ENCODE measurements around the gene EVA1B.

Gene EVA1B

DNA sequence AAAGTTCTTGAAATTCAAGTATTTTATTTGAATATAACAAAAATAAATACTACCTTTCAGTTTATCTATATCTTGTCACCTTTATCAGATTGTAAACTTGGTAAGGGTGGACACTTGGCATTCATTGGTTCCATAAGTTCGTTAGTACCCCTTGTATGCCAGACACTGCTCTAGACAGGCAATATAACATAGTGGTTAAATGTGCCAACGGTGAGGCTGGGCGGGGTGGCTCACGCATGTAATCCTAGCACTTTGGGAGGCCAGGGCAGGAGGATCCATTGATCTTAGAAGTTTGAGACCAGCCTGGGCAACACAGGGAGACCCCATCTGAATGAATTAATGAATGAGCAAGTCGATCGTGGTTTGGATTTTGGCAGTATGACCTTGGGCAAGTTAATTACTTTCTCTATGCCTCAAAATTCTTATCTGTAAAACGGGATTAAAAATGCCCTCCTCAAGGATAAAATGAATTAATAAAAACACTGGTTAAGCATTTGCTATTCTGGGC lies 43.6 kb downstream of the EVA1B start:
- no peak for DNase-seq

DNA sequence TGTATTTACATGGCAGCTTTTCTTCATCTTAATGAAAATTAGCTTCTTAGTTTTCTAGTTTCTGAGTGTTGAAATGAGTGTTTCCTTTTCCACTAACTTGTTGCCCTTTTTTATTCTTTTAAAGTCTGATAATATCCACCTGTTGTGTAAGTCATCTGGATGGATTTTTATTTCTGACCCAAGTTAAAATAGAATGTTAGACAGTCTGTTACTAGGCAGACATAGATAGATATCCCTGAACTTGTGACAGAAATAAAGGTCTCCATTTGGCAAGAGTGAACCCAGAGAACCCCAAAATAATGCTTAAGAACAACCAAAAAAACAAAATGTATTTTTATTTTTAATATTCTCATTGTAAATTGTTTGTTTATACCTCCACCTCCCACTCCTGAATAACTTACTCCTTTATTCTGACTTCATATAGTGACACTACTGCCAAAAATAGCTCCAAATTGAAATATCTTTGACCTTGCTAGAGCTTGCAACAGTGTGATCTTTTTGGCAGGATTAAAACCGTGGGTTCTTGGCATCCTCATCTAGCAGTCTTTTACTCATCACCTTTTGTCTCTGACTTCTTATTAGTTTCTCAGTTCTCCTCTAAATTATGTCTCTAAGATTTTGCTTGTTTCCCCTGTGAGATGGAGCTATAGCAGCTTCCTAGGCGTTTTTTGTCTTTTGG lies 44.2 kb downstream of the EVA1B start:
- DNase-seq, result no peak

DNA sequence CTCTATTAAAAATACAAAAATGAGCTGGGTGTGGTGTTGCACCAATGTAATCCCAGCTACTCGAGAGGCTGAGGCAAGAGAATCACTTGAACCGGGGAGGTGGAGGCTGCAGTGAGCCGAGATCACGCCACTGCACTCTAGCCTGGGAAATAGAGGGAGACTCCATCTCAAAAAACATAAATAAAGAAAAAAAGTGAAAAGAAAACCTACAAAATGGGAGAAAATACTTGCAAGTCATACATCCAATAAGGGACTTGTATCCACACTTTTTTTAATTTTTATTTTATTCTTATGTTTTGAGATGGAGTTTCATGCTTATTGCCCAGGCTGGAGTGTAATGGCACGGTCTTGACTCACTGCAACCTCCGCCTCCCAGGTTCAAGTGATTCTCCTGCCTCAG lies 46.8 kb downstream of the EVA1B start:
- DNase-seq, result no peak

DNA sequence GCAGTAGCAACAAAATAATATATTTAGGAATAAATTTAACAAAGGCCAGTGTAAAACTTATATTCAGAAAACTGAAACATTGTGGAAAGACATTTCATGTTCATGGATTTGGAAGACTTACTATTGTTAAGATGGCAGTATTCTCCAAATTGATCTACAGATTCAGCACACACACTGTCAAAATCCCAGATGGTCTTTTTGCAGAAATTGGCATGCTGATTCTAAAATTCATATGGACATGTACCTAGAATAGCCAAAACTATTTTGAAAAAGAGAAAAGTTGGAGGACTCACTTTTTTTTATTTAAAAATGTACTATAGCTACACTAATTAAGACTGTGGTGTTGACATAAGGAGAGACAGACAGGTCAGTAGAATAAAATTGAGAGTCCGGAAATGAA lies 49.2 kb downstream of the EVA1B start:
- DNase-seq, result no peak

DNA sequence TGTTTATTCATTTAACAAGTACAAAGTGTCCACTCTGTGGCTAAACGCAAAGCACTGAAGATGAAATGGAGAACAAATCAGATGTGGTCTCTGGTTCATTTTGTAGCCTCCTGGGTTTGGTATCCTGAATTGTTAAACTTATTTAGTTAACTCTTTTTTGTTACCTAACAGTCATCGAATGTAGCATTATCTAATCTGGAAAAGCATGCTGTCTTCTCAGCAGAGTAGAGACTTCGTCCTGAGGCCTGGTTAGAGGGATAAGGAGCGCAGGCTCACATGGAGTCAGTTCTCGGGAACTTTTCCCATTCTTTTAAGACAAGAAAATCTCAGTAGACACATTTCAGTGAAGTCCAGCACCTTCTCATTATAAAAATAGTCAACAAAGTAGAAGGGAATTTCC lies 50.4 kb downstream of the EVA1B start:
- no peak for DNase-seq

Data from anterior cingulate cortex (tissue), 58 donors.